GM12865 (cell line): ENCODE measurements around the gene MLLT3.

Source experiments
- DNase-seq: peaks from one replicate; pipeline ENCODE4 v3.0.0; 2010; ENCODE audit warnings: low read depth
- H3K4me3 ChIP-seq: 2 replicates; pipeline ENCODE4 v1.5.1; 2011; ENCODE audit warnings: mild to moderate bottlenecking, low read depth, low read length, control low read depth
- CTCF ChIP-seq: IDR thresholded peaks from 2 replicates; pipeline ENCODE4 v1.5.1; 2011; ENCODE audit warnings: low read length, control low read depth, low read depth, inconsistent platforms; ENCODE audit not compliant: insufficient read depth; ENCODE audit errors: missing control alignments

The MLLT3 gene

GRCh38 chr9:20550326-20550725 is 72.0 kb downstream of the MLLT3 start:
- no peak overlapping the region for H3K4me3 ChIP-seq
- no peak for TF ChIP-seq CTCF
- DNase-seq = no peak

GRCh38 chr9:20549053-20549452 is 73.2 kb downstream of the MLLT3 start:
- DNase-seq = no peak
- TF ChIP-seq CTCF = no peak
- no peak overlapping the region for H3K4me3 ChIP-seq

- no peak for DNase-seq
- no peak for TF ChIP-seq CTCF
- H3K4me3 ChIP-seq = no peak overlapping the region
Observed at GRCh38 chr9:20545023-20545622, 77.2 kb downstream of the MLLT3 start.

- TF ChIP-seq CTCF = no peak
- DNase-seq = no peak
- no peak overlapping the region for H3K4me3 ChIP-seq
Observed at GRCh38 chr9:20540169-20540863, 82.0 kb downstream of the MLLT3 start.

GRCh38 chr9:20538956-20539355 is 83.3 kb downstream of the MLLT3 start:
- DNase-seq = no peak
- no peak for TF ChIP-seq CTCF
- H3K4me3 ChIP-seq = no peak overlapping the region

- DNase-seq = no peak
Observed at GRCh38 chr9:20538092-20538491, 84.2 kb downstream of the MLLT3 start.

More at GRCh38 chr9:20538092-20538491, 84.2 kb downstream of the MLLT3 start:
- no peak for TF ChIP-seq CTCF
- H3K4me3 ChIP-seq = no peak overlapping the region
